Measurements from ENCODE around the gene PACS1. TPM values are rescaled to one million over a fixed set of nuclear protein-coding genes. Genes with fewer than 3 reads are reported as not detected.

Gene PACS1
- total RNA-seq, 4 donors from 2014 or later = 24.5 to 41.1 (median 38.0) TPM

GRCh38 chr11:66293352-66293751 lies 223.3 kb downstream of the PACS1 start:
- TF ChIP-seq, protein P1, sequence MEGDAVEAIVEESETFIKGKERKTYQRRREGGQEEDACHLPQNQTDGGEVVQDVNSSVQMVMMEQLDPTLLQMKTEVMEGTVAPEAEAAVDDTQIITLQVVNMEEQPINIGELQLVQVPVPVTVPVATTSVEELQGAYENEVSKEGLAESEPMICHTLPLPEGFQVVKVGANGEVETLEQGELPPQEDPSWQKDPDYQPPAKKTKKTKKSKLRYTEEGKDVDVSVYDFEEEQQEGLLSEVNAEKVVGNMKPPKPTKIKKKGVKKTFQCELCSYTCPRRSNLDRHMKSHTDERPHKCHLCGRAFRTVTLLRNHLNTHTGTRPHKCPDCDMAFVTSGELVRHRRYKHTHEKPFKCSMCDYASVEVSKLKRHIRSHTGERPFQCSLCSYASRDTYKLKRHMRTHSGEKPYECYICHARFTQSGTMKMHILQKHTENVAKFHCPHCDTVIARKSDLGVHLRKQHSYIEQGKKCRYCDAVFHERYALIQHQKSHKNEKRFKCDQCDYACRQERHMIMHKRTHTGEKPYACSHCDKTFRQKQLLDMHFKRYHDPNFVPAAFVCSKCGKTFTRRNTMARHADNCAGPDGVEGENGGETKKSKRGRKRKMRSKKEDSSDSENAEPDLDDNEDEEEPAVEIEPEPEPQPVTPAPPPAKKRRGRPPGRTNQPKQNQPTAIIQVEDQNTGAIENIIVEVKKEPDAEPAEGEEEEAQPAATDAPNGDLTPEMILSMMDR (IDR thresholded peaks at IDR 0.05) = no peak
- DNase-seq (ENCODE audit: low spot score) (no peak), ATAC-seq (ENCODE audit: low FRiP score) (no peak)

GRCh38 chr11:66293777-66294625 lies 223.9 kb downstream of the PACS1 start:
- ATAC-seq (ENCODE audit: low FRiP score) = no peak
- DNase-seq (ENCODE audit: low spot score) = no peak
- TF ChIP-seq, protein P1 (IDR thresholded peaks at IDR 0.05) = no peak

Other genes starting within 250 kb of the PACS1 start
- gene SNX32, start 236.3 kb upstream of the PACS1 start, total RNA-seq = 1 to 10 TPM in 2 of 4 donors, under 1 TPM in 2; 0.79 to 1.6 (median 1.1) TPM
- gene CFL1, start 212.1 kb upstream of the PACS1 start, total RNA-seq = 100 to 1,000 TPM; 485 to 798 (median 586) TPM
- 10 to 100 TPM; 25.9 to 60.8 (median 28.8) TPM for gene MUS81, start 209.8 kb upstream of the PACS1 start, total RNA-seq
- gene EFEMP2, start 197.5 kb upstream of the PACS1 start, total RNA-seq = 10 to 100 TPM; 39.4 to 81.8 (median 66.1) TPM
- 1 to 10 TPM; 1.6 to 3.9 (median 2.8) TPM for gene CTSW, start 190.4 kb upstream of the PACS1 start, total RNA-seq
- 10 to 100 TPM; 48.8 to 66.4 (median 54.6) TPM for gene FIBP, start 181.8 kb upstream of the PACS1 start, total RNA-seq
- 10 to 100 TPM; 40.2 to 85.9 (median 59.4) TPM for gene CCDC85B, start 179.6 kb upstream of the PACS1 start, total RNA-seq
- gene FOSL1, start 169.9 kb upstream of the PACS1 start, total RNA-seq = 100 to 1,000 TPM in 2 of 4 donors, 10 to 100 TPM in 1, 1 to 10 TPM in 1; 2.8 to 223 (median 57.0) TPM
- gene C11orf68, start 151.2 kb upstream of the PACS1 start, total RNA-seq = 10 to 100 TPM; 14.0 to 18.8 (median 17.5) TPM
- 10 to 100 TPM; 53.0 to 88.6 (median 72.5) TPM for gene DRAP1, start 150.8 kb upstream of the PACS1 start, total RNA-seq
- under 1 TPM in 1 of 4 donors, not detected in 3; 0.24 TPM for gene TSGA10IP, start 124.8 kb upstream of the PACS1 start, total RNA-seq
- gene SART1, start 108.5 kb upstream of the PACS1 start, total RNA-seq = 10 to 100 TPM; 22.5 to 62.4 (median 47.1) TPM
- 10 to 100 TPM; 24.6 to 58.2 (median 28.8) TPM for gene EIF1AD, start 68.1 kb upstream of the PACS1 start, total RNA-seq
- 10 to 100 TPM; 24.6 to 40.8 (median 33.0) TPM for gene BANF1, start 67.8 kb upstream of the PACS1 start, total RNA-seq
- gene CST6, start 58.3 kb upstream of the PACS1 start, total RNA-seq = 1 to 10 TPM in 2 of 4 donors, not detected in 2; 1.6 to 6.2 TPM
- under 1 TPM in 2 of 4 donors, not detected in 2; 0.24 to 0.69 TPM for gene CATSPER1, start 43.8 kb upstream of the PACS1 start, total RNA-seq
- 1 to 10 TPM in 1 of 4 donors, under 1 TPM in 1, not detected in 2; 0.19 to 1.2 TPM for gene GAL3ST3, start 21.1 kb upstream of the PACS1 start, total RNA-seq
- gene SF3B2, start 17.9 kb upstream of the PACS1 start, total RNA-seq = 100 to 1,000 TPM in 3 of 4 donors, 10 to 100 TPM in 1; 98.9 to 173 (median 140) TPM
- gene KLC2, start 187.4 kb downstream of the PACS1 start, total RNA-seq = 10 to 100 TPM in 2 of 4 donors, 1 to 10 TPM in 2; 9.5 to 15.9 (median 11.9) TPM
- 100 to 1,000 TPM in 1 of 4 donors, 10 to 100 TPM in 3; 74.0 to 107 (median 87.1) TPM for gene RAB1B, start 198.4 kb downstream of the PACS1 start, total RNA-seq
- not detected for gene CNIH2, start 207.9 kb downstream of the PACS1 start, total RNA-seq
- gene YIF1A, start 218.9 kb downstream of the PACS1 start, total RNA-seq = 100 to 1,000 TPM in 1 of 4 donors, 10 to 100 TPM in 3; 57.1 to 116 (median 63.4) TPM
- 10 to 100 TPM in 1 of 4 donors, 1 to 10 TPM in 2, not detected in 1; 1.6 to 14.8 (median 9.1) TPM for gene TMEM151A, start 221.6 kb downstream of the PACS1 start, total RNA-seq
- 100 to 1,000 TPM in 1 of 4 donors, 10 to 100 TPM in 3; 43.2 to 107 (median 70.7) TPM for gene CD248, start 246.8 kb downstream of the PACS1 start, total RNA-seq